SK-N-SH (cell line): Measurements from ENCODE around the gene BRD4. TPM values are rescaled to one million over a fixed set of nuclear protein-coding genes. Genes with fewer than 3 reads are reported as not detected.

ENCODE experiments used
- CTCF ChIA-PET: fragments of 300-600, 350-600 bp; formaldehyde crosslinking; extraction: SDS; loops from one replicate; lab custom pipeline; 2021; lab: Yijun Ruan, JAX
- POLR2A ChIA-PET: fragments of 350-600 bp; sonication (Branson Sonifier 250); formaldehyde crosslinking; extraction: SDS; loops from one replicate; lab custom pipeline; 2020; ENCODE audit warnings: antibody characterized with exemption, inconsistent platforms; lab: Yijun Ruan, JAX
- DNase-seq: peaks from one replicate; pipeline ENCODE4 v3.0.0; 2012
- H2AFZ ChIP-seq: fragments of 200-600 bp; sonication (generic); 2 replicates; pipeline ENCODE4 v1.8.1; 2016; ENCODE audit warnings: antibody characterized with exemption, mild to moderate bottlenecking, low read depth
- H3F3A ChIP-seq: fragments of 200-600 bp; sonication (generic); replicated peaks from 2 replicates; pipeline ENCODE3; 2016; ENCODE audit warnings: antibody characterized with exemption, mild to moderate bottlenecking; ENCODE audit not compliant: insufficient read depth
- H3K27ac ChIP-seq, 2 experiments: fragments of 200-500 bp in 1 of 2; fragments of 200-600 bp in 1 of 2; sonication (Bioruptor generic) in 1 of 2; sonication (generic), shearing (Covaris generic) in 1 of 2; 2 replicates each; pipeline versions ENCODE4 v1.5.1 to v1.6.1; 2014 to 2016; ENCODE audit warnings: low read depth in 2 of 2, inconsistent platforms in 1 of 2, low read length in 1 of 2, mild to moderate bottlenecking in 1 of 2, mixed read lengths in 1 of 2
- H3K27me3 ChIP-seq: fragments of 200-600 bp; sonication (generic), shearing (Covaris generic); 2 replicates; pipeline ENCODE4 v1.6.1; 2016; ENCODE audit warnings: mixed run types; ENCODE audit not compliant: insufficient read depth
- H3K36me3 ChIP-seq, 2 experiments: fragments of 200-500 bp in 1 of 2; fragments of 200-600 bp in 1 of 2; sonication (Bioruptor generic) in 1 of 2; sonication (generic) in 1 of 2; replicated peaks in 1 of 2; 2 replicates each; pipeline versions ENCODE3 to v1.5.1; 2014 to 2016; ENCODE audit warnings: low read length in 1 of 2, mild to moderate bottlenecking in 1 of 2; ENCODE audit not compliant: insufficient read depth in 2 of 2, control insufficient read depth in 1 of 2
- H3K4me1 ChIP-seq, 2 experiments: fragments of 200-500 bp in 1 of 2; fragments of 200-600 bp in 1 of 2; sonication (Bioruptor generic) in 1 of 2; sonication (generic), shearing (Covaris generic) in 1 of 2; 2 replicates each; pipeline versions ENCODE4 v1.5.1 to v1.6.1; 2014 to 2016; ENCODE audit warnings: low read depth in 1 of 2, low read length in 1 of 2, mixed run types in 1 of 2; ENCODE audit not compliant: insufficient read depth in 2 of 2, control insufficient read depth in 1 of 2
- H3K4me2 ChIP-seq: fragments of 200-600 bp; sonication (generic), shearing (Covaris generic); 2 replicates; pipeline ENCODE4 v1.6.1; 2017; ENCODE audit warnings: mixed run types
- H3K4me3 ChIP-seq, 2 experiments: fragments of 200-500 bp in 1 of 2; fragments of 200-600 bp in 1 of 2; sonication (Bioruptor generic) in 1 of 2; sonication (generic), shearing (Covaris generic) in 1 of 2; 2 replicates each; pipeline versions ENCODE4 v1.5.1 to v1.8.1; 2014 to 2016; ENCODE audit warnings: low read depth in 2 of 2, inconsistent platforms in 1 of 2, low read length in 1 of 2, mild to moderate bottlenecking in 1 of 2, mixed read lengths in 1 of 2, moderate library complexity in 1 of 2
- H3K79me2 ChIP-seq: fragments of 200-600 bp; sonication (generic); 2 replicates; pipeline ENCODE4 v1.8.1; 2017; ENCODE audit warnings: mild to moderate bottlenecking; ENCODE audit not compliant: insufficient read depth
- H3K9ac ChIP-seq: fragments of 200-600 bp; sonication (generic); 2 replicates; pipeline ENCODE4 v1.6.1; 2017; ENCODE audit warnings: mixed run types
- H3K9me2 ChIP-seq: fragments of 200-600 bp; sonication (generic); 2 replicates; pipeline ENCODE4 v1.6.1; 2017; ENCODE audit warnings: mixed run types
- H3K9me3 ChIP-seq: fragments of 200-600 bp; sonication (generic); 2 replicates; pipeline ENCODE4 v1.6.1; 2017; ENCODE audit warnings: mixed run types, mild to moderate bottlenecking, moderate library complexity
- H4K20me1 ChIP-seq: fragments of 200-600 bp; sonication (generic); 2 replicates; pipeline ENCODE4 v1.6.1; 2017; ENCODE audit warnings: mild to moderate bottlenecking, mixed run types; ENCODE audit not compliant: insufficient read depth
- CHD2 ChIP-seq: fragments of 150-350 bp; IDR thresholded peaks from 2 replicates; pipeline ENCODE4 v1.6.1; 2018; ENCODE audit warnings: low read length; ENCODE audit not compliant: partially characterized antibody
- CTCF ChIP-seq: fragments of 200-600 bp; sonication (generic); IDR thresholded peaks from 2 replicates; pipeline ENCODE4 v1.6.1; 2017; ENCODE audit warnings: antibody characterized with exemption, mild to moderate bottlenecking, moderate library complexity
- ELF1 ChIP-seq: IDR thresholded peaks from 2 replicates; pipeline ENCODE4 v1.4.0; 2012
- FOXJ3 ChIP-seq: sonication (generic); formaldehyde crosslinking; IDR thresholded peaks from 2 replicates; pipeline ENCODE4 v1.5.1; 2020; ENCODE audit warnings: mild to moderate bottlenecking, missing genetic modification reagents
- FOXM1 ChIP-seq: IDR thresholded peaks from 2 replicates; pipeline ENCODE4 v1.4.0; 2012; ENCODE audit warnings: low read depth, mild to moderate bottlenecking
- IRF3 ChIP-seq: fragments of 150-350 bp; IDR thresholded peaks from 2 replicates; pipeline ENCODE4 v1.6.1; 2016; ENCODE audit warnings: mild to moderate bottlenecking, low read depth, low read length
- MAX ChIP-seq: IDR thresholded peaks from 2 replicates; pipeline ENCODE4 v1.4.0; 2012; ENCODE audit warnings: low read depth
- NFIC ChIP-seq: IDR thresholded peaks from 2 replicates; pipeline ENCODE4 v1.4.0; 2012; ENCODE audit warnings: borderline replicate concordance
- PBX3 ChIP-seq: IDR thresholded peaks from 2 replicates; pipeline ENCODE4; 2012
- POLR2AphosphoS5 ChIP-seq: IDR thresholded peaks from 2 replicates; pipeline ENCODE4 v1.6.1; 2012; ENCODE audit warnings: low read depth, low read length
- RAD21 ChIP-seq: IDR thresholded peaks from 2 replicates; pipeline ENCODE4 v1.6.1; 2012; ENCODE audit warnings: mild to moderate bottlenecking, low read length
- RCOR1 ChIP-seq: fragments of 150-350 bp; IDR thresholded peaks from 2 replicates; pipeline ENCODE4 v1.6.1; 2017; ENCODE audit warnings: antibody characterized with exemption, low read length
- REST ChIP-seq: IDR thresholded peaks from 2 replicates; pipeline ENCODE4 v1.6.1; 2012; ENCODE audit warnings: mild to moderate bottlenecking, low read depth, low read length, moderate library complexity
- USF1 ChIP-seq: IDR thresholded peaks from 2 replicates; pipeline ENCODE4 v1.4.0; 2012; ENCODE audit warnings: low read depth, borderline replicate concordance
- YY1 ChIP-seq: IDR thresholded peaks from 2 replicates; pipeline ENCODE4 v1.4.0; 2012; ENCODE audit warnings: low read depth, mild to moderate bottlenecking
- ZBTB33 ChIP-seq: IDR thresholded peaks from 2 replicates; pipeline ENCODE4 v1.4.0; 2012; ENCODE audit warnings: low read depth, borderline replicate concordance
- WGBS: methylation state at CpG from one replicate; pipeline ENCODE4 v1.1.6; 2017; ENCODE audit warnings: low lambda C conversion rate; 5-methylcytosine and 5-hydroxymethylcytosine counted together
- polyA plus RNA-seq, 3 experiments: library from polyadenylated mRNA; depleted of rRNA; stranded (reverse); fragments of >200 nt; gene quantifications; 2 replicates each; pipeline ENCODE4 v1.2.3, GENCODE V29; 2012

BRD4 gene
- polyA plus RNA-seq, 1 of the 3 experiments (the other 2 are of a cell fraction) = 10.0 TPM

GRCh38 chr19:15244808-15245207, 87.5 kb downstream of the BRD4 start:
- TF ChIP-seq ELF1 (no peak), YY1 (no peak), RAD21 (no peak), RCOR1 (no peak), ZBTB33 (no peak), POLR2AphosphoS5 (no peak), IRF3 (no peak), FOXJ3 (no peak), CHD2 (no peak), REST (no peak), FOXM1 (no peak), CTCF (no peak), USF1 (no peak), MAX (no peak), PBX3 (no peak), NFIC (no peak)
- Histone ChIP-seq H3K27ac (no peak overlapping the region; a peak in 1 of 4 replicates), H3K9me3 (no peaks in the 10 kb centered on the region), H3K4me1 (peaks cover 7 to 15% of the 10 kb centered on the region in 2 experiments; a peak in 3 of 4 replicates), H3F3A (peaks cover 10% of the 10 kb centered on the region), H4K20me1 (peaks cover 54% of the 10 kb centered on the region), H3K9ac (no peak overlapping the region), H3K9me2 (no peaks in the 10 kb centered on the region), H2AFZ (no peak overlapping the region), H3K36me3 (peaks cover 21 to 76% of the 10 kb centered on the region in 2 experiments), H3K27me3 (no peaks in the 10 kb centered on the region), H3K4me2 (no peak overlapping the region), H3K4me3 (no peak overlapping the region), H3K79me2 (peaks cover 51% of the 10 kb centered on the region)
- CTCF ChIA-PET = interaction anchor here (0.6 to 1.4 kb wide), 2 partner anchors 15 to 67 kb away, joined by 3 to 4 read pairs; no protein-coding TSS in a partner anchor
- 94% methylated on average over 7 of the region's 7 CpGs for WGBS
- POLR2A ChIA-PET = no interaction called here
- DNase-seq = no peak
